IMR-90 (cell line): ENCODE measurements around the gene CPN2.

ENCODE experiments used
- CEBPB ChIP-seq: IDR thresholded peaks from 2 replicates; pipeline ENCODE4 v1.6.1; 2012; ENCODE audit warnings: low read depth, low read length, improper control_type of control experiment
- CTCF ChIP-seq: conservative IDR thresholded peaks from 2 replicates; pipeline ENCODE4 v1.5.1; 2012; ENCODE audit warnings: mild to moderate bottlenecking, low read depth, low read length, improper control_type of control experiment
- FOS ChIP-seq: fragments of 150-350 bp; IDR thresholded peaks from 2 replicates; pipeline ENCODE4 v1.6.1; 2016; ENCODE audit warnings: low read depth, low read length
- POLR2A ChIP-seq: IDR thresholded peaks from 2 replicates; pipeline ENCODE4 v1.6.1; 2012; ENCODE audit warnings: mild to moderate bottlenecking, low read depth, low read length
- RAD21 ChIP-seq: IDR thresholded peaks from 2 replicates; pipeline ENCODE4 v1.6.1; 2012; ENCODE audit warnings: low read length, improper control_type of control experiment
- RFX5 ChIP-seq: IDR thresholded peaks from 2 replicates; pipeline ENCODE4 v1.8.0; 2012; ENCODE audit warnings: low read depth, mild to moderate bottlenecking, low read length, moderate library complexity
- SMC3 ChIP-seq: fragments of 150-350 bp; IDR thresholded peaks from 2 replicates; pipeline ENCODE4 v1.6.1; 2016; ENCODE audit warnings: low read depth, mild to moderate bottlenecking, antibody characterized with exemption, low read length, moderate library complexity

GRCh38 chr3:194376241-194376560 lies 25.1 kb upstream of the CPN2 start:
- TF ChIP-seq SMC3 (no peak), RFX5 (no peak), CTCF (no peak), POLR2A (no peak), FOS (no peak), CEBPB (no peak), RAD21 (no peak)
